ENCODE results near the gene KRTAP4-16.
"Not testable (repeated sequence)": the region's sequence is repeated elsewhere in the genome, so short reads cannot be mapped to it uniquely, and the experiment has no call there.

The KRTAP4-16 gene

DNA sequence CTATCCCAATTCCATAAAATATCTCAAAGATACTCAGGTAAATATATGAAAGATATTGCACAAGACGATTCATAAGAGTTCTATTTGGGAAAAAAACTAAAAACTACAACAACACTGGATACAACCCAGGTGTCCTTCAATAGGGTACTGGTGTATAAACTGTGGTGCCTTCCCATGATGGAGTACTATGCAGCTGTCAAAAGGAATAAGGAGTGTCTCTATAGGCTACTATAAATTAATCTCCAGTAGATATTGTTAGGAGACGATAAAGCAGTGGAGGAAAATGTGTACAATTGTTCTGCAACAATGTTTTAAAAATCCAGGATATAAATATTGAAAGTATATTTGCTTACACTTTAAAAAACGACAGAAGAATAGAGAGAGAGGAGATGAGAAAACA, 24.4 kb upstream of the KRTAP4-16 start:
- TF ChIP-seq CTCF (IDR thresholded peaks at IDR 0.05; ENCODE audit: insufficient read depth, missing control alignments), result no peak
- DNase-seq (ENCODE audit: insufficient read length, low spot score) (no peak), FAIRE-seq (no peak)

DNA sequence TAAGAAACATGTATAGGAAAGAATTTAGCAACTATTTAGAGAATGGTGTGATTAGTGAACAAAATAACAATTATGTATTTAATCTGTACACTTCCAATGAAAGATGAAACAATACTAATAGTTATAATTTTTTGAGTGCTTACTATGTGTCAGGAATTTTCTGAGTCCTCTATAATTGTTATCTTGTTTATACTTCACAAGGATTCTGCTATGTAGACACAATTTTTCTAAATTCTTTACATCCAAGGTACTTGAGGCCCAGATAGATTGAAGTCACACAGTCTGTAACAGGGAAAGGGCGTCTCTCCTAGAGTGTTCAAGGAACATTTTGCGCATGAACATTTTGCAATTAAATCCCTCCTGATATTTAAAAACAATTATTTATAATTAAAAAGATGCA, 23.1 kb upstream of the KRTAP4-16 start:
- FAIRE-seq (no peak), DNase-seq (ENCODE audit: insufficient read length, low spot score) (no peak)
- TF ChIP-seq CTCF (IDR thresholded peaks at IDR 0.05; ENCODE audit: insufficient read depth, missing control alignments), result no peak

- not testable (repeated sequence) for DNase-seq (ENCODE audit: insufficient read length, low spot score); FAIRE-seq
Measured at GRCh38 chr17:41123991-41124371, 22.0 kb upstream of the KRTAP4-16 start, which contains the start of gene KRTAP4-12. Gene KRTAP4-12, minus strand, starts transcription at chr17:41124182. Its CDS starts 60 bp downstream, at chr17:41124122.

DNA sequence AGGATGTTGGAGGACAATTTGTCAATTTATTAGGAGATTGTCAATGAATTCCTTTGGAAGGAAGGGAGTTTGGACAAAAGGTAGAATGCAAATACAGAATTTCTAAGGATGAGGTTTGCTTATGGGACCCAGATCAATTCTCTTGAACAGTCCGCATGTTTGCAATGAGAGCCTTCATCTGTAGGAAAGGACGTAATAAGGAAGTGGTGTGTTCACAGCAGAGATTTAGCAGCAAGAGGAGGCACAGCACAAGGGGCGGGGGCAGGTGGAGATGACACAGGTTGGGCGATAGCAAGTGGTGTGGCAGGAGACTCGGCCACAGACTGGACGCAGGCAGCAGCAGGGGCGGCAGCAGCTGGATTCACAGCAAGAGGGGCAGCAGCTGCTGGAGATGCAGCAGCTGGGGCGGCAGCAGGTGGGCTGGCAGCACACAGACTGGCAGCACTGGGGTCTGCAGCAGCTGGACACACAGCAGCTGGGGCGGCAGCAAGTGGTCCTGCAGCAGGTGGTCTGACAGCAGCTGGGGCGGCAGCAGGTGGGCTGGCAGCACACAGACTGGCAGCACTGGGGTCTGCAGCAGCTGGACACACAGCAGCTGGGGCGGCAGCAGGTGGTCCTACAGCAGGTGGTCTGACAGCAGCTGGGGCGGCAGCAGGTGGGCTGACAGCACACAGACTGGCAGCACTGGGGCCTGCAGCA, 21.4 kb upstream of the KRTAP4-16 start:
- not testable (repeated sequence) for DNase-seq (ENCODE audit: insufficient read length, low spot score); FAIRE-seq

DNA sequence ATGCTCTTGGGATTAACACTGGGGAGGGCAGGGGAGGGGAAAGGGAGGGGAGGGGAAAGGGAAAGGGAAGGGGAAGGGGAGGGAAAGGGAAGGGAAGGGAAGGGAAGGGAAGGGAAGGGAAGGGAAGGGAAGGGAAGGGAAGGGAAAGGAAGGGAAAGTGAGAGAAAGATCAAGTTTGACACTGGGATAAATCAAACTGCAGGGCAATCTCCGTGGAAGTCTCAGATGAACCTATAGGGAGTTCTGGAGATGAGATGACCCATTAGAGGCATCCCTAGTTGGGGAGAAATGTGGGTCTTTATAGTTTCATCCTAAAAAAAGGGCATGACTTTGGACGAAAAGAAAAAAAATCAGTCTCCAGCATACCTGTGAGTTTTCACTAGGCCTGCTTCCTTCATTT, 19.7 kb upstream of the KRTAP4-16 start:
- no peak for TF ChIP-seq CTCF (IDR thresholded peaks at IDR 0.05; ENCODE audit: insufficient read depth, missing control alignments)
- FAIRE-seq (no peak), DNase-seq (ENCODE audit: insufficient read length, low spot score) (no peak)

- FAIRE-seq; DNase-seq (ENCODE audit: insufficient read length, low spot score): not testable (repeated sequence)
Measured at GRCh38 chr17:41119696-41120690, 18.0 kb upstream of the KRTAP4-16 start.

GRCh38 chr17:41118721-41119120, 16.7 kb upstream of the KRTAP4-16 start:
- DNase-seq (ENCODE audit: insufficient read length, low spot score), result no peak
- no peak for TF ChIP-seq CTCF (IDR thresholded peaks at IDR 0.05; ENCODE audit: insufficient read depth, missing control alignments)
- FAIRE-seq, result no peak

GRCh38 chr17:41117846-41118386, 15.9 kb upstream of the KRTAP4-16 start, which contains the start of gene KRTAP4-11:
Gene KRTAP4-11, minus strand, starts transcription at chr17:41118373. Its CDS starts 58 bp downstream, at chr17:41118315.
- DNase-seq (ENCODE audit: insufficient read length, low spot score); FAIRE-seq: not testable (repeated sequence)

GRCh38 chr17:41116297-41116696, 14.3 kb upstream of the KRTAP4-16 start:
- FAIRE-seq, result no peak
- no peak for TF ChIP-seq CTCF (IDR thresholded peaks at IDR 0.05; ENCODE audit: insufficient read depth, missing control alignments)

More at GRCh38 chr17:41116297-41116696, 14.3 kb upstream of the KRTAP4-16 start:
- DNase-seq (ENCODE audit: insufficient read length, low spot score), result no peak
